T-helper 1 cell treated with Interleukin-12 subunit alpha and Interleukin-12 subunit beta and Interleukin-4 antibody, amounts not matched to agents 30 ng/mL and 1 ng/mL, for 36 hours (primary cell): ENCODE data around the gene PTPRG. TPM values are rescaled to one million over a fixed set of nuclear protein-coding genes. Genes with fewer than 3 reads are reported as not detected.

Source experiments
- intact Hi-C: fragments of 100-400 bp; cut with micrococcal nuclease; formaldehyde crosslinking; loops from one replicate; pipeline ENCODE4 v1.15.1; 2024
- total RNA-seq: library from RNA; stranded (reverse); gene quantifications from 2 replicates; pipeline ENCODE4 v1.2.3, GENCODE V29; 2022

Gene PTPRG
- total RNA-seq, 1 donor from 2014 or later = 2.5 TPM

- intact Hi-C loops = no loop called here
These were observed 231.7 kb downstream of the PTPRG start for GRCh38 chr3:61793056-61793455.

- intact Hi-C loops = no loop called here
These were observed 232.2 kb downstream of the PTPRG start for GRCh38 chr3:61793521-61793920.

DNA sequence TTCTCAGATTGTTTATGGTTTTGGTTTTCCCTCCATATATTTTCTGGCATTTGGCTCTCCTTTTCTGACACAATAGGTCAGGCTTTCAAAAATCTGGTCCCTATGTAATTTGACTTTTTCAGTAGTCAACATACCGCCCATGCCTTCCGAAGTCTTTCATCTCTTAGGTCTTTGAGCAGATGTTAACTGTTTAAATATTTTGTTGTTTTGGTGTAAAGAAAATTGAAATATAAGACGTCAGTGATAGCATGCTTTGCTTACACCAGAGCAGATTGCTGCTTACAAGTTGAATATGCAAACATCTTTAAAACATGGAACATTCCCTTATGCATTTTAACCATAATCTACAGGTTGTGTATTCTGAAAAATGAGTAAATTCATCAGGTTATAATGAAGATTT is 233.0 kb downstream of the PTPRG start:
- intact Hi-C loops = no loop called here

GRCh38 chr3:61794961-61795360 is 233.6 kb downstream of the PTPRG start:
- intact Hi-C loops = no loop called here

DNA sequence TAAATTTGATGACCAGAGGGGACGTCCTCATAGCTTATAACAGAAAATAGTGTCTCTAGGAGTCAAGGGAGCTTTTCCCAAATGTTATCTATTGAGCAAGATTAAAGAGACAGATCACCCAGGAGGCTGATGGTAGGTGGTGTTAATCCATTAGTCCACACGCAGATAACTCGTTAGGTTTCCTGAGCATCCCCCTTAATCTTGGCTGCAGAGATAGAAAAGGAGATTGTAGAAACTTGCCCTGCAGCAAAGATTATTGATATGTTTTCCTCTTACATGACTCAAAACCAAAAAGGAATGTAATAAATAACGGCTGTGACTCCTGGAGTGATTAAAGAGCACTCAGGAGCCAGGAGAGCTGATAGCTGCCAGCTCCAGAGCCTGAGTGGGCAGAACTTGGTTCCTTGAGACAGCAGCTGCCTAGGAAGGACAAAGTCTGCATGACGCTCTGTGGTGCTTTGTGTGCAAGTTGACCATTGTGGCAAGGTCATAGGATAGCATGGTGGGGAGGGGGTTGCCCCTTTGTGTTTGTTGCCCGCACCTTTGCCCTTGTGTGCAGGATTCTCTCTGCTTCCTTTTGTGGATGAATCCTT is 234.8 kb downstream of the PTPRG start:
- intact Hi-C loops = no loop called here

- intact Hi-C loops = no loop called here
These were observed 235.5 kb downstream of the PTPRG start for GRCh38 chr3:61796911-61797310.

DNA sequence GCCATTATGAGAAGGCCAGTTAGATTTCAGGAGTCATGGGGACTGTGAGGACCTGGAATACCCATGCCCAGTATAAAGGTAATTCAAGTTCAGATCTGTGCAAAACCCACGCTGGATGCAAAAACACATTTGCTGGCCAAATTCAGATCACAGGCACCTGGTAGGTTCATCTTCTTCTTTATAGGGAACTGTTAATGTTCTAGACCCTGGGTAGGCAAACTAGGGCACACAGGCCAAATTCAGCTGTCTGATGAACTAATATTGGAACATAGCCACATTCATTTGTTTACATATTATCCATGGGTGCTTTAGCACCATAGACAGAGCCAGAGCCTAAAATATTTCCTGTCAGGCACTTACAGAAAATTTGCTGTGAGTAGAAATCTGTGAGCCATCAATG is 241.4 kb downstream of the PTPRG start:
- intact Hi-C loops = no loop called here

- intact Hi-C loops = no loop called here
These were observed 242.6 kb downstream of the PTPRG start for GRCh38 chr3:61803983-61804382.

GRCh38 chr3:61804782-61805181 is 243.4 kb downstream of the PTPRG start:
- intact Hi-C loops = no loop called here

DNA sequence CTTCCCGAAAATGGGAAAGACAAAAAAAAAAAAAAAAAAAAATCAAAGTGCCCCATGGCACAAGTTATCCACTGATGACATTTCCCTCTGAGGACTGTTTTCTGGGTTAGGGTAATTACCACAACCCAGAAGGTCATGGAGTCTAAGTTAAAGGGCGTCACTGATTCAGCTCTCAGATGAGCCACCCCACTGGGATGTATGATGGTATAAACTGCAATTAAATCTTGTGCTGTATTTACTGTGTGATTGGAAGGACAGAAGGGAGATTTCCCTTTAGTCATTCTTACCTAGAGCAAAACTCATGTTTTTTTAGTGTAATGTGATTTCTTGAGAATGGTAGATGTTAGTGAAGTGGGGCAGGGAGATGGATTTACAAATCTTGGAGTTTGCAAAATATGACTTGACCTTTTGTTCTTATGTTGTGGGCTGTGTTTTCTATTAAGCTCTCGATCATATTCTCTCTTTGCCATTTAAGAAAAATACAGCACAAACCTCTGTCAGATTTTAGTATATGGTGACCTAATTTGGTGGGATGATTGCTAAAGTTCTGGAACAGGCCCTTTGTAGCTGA is 244.2 kb downstream of the PTPRG start:
- intact Hi-C loops = no loop called here

DNA sequence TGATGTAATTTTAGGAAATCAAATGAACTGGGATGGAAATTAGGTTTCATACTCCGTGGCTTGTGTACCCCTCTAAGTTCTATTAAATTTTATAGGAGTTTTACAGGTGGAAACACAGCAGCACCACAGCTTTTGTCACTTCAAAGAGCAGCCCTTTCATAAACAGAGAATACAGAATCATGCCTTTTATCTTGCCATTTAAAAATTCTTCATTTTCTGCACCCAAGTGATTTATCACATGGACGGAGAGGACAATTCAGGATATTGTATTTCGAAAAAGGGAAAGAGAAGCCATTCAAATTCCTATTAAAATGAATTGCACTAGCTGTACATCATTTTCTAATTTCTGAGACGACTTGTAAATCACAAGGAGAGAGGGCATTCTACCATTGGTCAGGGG is 245.4 kb downstream of the PTPRG start:
- intact Hi-C loops = no loop called here

- intact Hi-C loops = no loop called here
These were observed 246.5 kb downstream of the PTPRG start for GRCh38 chr3:61807865-61808276.

DNA sequence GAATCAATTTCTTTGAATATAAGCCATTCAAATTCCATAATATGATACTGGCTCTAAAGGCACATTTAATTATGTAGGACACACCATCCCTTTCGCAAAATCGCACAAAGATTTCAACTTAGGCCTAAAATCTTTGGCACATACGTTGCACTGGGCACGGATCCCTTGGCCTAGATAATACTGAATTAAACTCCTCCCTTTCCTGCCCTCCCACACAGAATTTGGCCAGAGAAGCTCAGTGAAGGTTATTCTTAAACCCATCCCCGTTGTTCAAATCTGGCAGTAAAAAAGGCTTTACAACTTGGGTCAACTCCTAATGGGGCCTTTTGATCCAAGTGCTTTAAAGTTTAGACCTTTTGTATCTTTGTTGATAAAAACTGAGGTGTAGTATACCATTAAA is 247.2 kb downstream of the PTPRG start:
- intact Hi-C loops = no loop called here

GRCh38 chr3:61808999-61809398 is 247.6 kb downstream of the PTPRG start:
- intact Hi-C loops = no loop called here

GRCh38 chr3:61809879-61810278 is 248.5 kb downstream of the PTPRG start:
- intact Hi-C loops = loop anchor here (10.0 kb wide), 1 partner anchor 1495 kb away; no protein-coding TSS in a partner anchor

DNA sequence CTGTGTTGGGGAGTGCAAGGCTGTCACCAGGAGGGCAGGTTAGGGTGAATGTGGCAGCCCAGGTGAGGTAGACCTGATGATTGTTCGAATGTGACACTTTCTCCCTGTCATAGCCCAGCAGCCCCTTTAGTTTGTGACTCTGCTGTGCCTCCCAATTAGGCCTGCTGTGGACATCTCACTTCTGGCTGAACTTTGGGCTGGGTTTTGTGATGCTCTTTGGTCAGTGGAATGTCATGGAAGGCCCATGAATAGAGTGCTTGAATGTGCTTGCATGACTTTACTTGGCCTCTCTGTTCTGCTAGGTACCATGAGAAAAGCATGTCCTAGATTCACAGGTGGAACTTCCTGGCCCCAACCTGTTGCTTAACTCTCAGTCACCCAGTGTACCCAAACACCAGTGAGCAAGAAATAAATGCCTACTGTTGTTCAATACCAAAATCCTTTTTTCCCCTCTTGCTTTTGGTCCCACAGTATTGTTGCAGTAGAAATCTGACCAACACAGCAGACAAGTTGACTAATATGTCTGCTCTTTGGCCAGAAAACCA is 249.7 kb downstream of the PTPRG start:
- intact Hi-C loops = loop anchor here (10.0 kb wide), 1 partner anchor 1496 kb away; no protein-coding TSS in a partner anchor

- intact Hi-C loops = loop anchor here (10.0 kb wide), 1 partner anchor 1497 kb away; no protein-coding TSS in a partner anchor
These were observed 250.3 kb downstream of the PTPRG start for GRCh38 chr3:61811652-61812051.

GRCh38 chr3:61812085-61812484 is 250.7 kb downstream of the PTPRG start:
- intact Hi-C loops = loop anchor here (10.0 kb wide), 1 partner anchor 1497 kb away; no protein-coding TSS in a partner anchor

- intact Hi-C loops = loop anchor here (10.0 kb wide), 1 partner anchor 1498 kb away; no protein-coding TSS in a partner anchor
These were observed 251.1 kb downstream of the PTPRG start for GRCh38 chr3:61812517-61812916.

DNA sequence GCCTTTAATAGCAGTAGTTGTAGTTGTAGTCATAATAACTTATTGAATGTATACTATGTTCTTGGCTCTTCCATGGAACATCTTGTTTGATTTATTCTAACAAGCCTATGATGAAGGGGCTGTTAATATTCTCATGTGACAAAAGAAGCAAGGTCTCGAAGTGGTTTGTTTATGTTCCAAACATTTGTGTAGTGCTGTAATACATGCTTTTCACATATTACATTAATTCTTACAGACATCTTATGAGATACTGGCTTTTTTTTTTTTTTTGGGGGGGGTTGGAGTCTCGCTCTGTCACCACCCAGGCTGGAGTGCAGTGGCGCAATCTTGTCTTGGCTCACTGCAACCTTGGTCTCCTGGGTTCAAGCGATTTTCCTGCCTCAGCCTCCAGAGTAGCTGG is 252.3 kb downstream of the PTPRG start:
- intact Hi-C loops = loop anchor here (10.0 kb wide), 1 partner anchor 1499 kb away; no protein-coding TSS in a partner anchor

GRCh38 chr3:61814674-61815073 is 253.3 kb downstream of the PTPRG start:
- intact Hi-C loops = loop anchor here (10.0 kb wide), 1 partner anchor 1500 kb away; no protein-coding TSS in a partner anchor

DNA sequence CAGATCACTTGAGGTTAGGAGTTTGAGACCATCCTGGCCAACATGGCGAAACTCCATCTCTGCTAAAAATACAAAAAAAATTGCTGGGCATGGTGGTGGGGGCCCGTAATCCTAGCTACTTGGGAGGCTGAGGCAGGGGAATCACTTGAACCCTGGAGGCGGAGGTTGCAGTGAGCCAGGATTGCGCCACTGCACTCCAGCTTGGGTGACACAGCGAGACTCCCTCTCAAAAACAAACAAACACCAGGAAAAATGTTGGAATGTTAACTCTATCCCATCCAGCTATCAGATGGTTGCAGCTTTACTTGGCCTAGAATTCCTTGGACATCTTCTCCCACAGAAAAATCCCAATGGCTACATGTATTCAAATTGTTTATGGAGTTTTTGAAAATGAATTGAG is 254.9 kb downstream of the PTPRG start:
- intact Hi-C loops = loop anchor here (10.0 kb wide), 1 partner anchor 1502 kb away; no protein-coding TSS in a partner anchor
